ENCODE results near the gene TMCC1. TPM values are rescaled to one million over a fixed set of nuclear protein-coding genes. Genes with fewer than 3 reads are reported as not detected.

The TMCC1 gene
- total and polyA plus RNA-seq, 7 donors = 10.3 to 35.2 (median 27.6) TPM

DNA sequence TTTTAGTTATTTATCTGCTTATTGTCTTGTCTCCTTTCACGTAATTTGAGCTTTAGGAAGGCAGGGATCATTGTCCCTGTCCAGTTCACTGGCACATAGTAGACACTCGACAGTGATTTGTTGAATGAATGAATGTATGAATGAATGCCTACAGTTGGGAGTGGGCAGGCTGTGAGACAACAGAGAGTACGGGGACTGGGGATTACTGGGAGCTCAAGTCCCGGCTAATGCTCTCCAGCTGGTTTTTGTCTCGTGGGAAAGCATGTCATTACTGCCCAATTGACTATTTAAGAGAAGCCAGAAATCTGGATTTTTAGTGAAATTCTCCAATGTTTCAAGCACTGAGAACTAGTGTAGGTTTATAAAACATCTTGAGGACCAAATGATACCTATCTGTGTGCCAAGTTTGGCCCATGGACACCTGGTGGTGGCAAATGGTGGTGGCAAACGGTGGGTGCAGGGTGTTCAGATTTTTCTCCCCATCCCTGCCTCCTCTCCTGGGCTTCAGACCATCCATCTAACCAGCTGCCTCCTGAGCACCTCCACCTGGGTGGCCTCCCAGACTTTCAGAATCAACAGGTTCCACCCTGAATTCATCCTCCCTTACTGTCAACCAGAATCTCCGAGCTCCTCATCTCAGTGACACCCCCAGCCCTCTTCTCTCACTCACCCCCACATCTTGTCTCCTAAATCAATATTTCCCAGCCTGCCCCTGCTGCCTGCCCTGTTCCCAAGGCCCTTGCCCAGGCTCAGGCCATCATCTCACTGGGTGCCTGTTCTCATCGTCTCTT lies 44.8 kb upstream of the TMCC1 start:
- intact Hi-C loops (cut with DNase I) = no loop called here
- peak; percentile 45 for DNase-seq

DNA sequence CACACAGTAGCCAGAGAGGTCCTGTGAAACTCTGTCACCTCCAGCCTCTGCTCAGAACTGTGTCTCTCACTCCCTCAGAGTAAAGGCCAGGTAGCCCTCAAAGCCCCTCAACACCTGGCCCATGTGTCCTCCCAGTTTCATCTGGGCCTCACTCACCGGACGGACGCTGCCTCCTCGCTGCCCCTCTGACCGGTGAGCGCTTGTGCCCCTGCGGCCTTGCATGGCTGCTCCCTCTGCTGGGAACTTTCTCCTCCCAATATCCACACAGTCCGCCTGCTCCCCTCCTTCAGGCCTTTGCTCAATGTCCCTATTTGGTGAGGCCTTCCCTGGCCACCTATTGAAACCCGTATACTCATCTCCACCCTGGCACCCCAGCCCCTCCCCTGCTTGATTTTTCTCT lies 44.2 kb upstream of the TMCC1 start:
- Histone ChIP-seq H3K4me1 (no peaks in the 10 kb centered on the region), H3K27me3 (no peaks in the 10 kb centered on the region), H3K9me3 (no peaks in the 10 kb centered on the region), H3K36me3 (no peaks in the 10 kb centered on the region), H3K27ac (no peak overlapping the region), H3K4me3 (no peak overlapping the region)
- DNase-seq = no peak
- TF ChIP-seq EP300 (IDR thresholded peaks at IDR 0.05) (no peak), POLR2AphosphoS5 (IDR thresholded peaks at IDR 0.05) (no peak), POLR2A (IDR thresholded peaks at IDR 0.05) (no peak)
- TF ChIP-seq, protein P1, sequence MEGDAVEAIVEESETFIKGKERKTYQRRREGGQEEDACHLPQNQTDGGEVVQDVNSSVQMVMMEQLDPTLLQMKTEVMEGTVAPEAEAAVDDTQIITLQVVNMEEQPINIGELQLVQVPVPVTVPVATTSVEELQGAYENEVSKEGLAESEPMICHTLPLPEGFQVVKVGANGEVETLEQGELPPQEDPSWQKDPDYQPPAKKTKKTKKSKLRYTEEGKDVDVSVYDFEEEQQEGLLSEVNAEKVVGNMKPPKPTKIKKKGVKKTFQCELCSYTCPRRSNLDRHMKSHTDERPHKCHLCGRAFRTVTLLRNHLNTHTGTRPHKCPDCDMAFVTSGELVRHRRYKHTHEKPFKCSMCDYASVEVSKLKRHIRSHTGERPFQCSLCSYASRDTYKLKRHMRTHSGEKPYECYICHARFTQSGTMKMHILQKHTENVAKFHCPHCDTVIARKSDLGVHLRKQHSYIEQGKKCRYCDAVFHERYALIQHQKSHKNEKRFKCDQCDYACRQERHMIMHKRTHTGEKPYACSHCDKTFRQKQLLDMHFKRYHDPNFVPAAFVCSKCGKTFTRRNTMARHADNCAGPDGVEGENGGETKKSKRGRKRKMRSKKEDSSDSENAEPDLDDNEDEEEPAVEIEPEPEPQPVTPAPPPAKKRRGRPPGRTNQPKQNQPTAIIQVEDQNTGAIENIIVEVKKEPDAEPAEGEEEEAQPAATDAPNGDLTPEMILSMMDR (IDR thresholded peaks at IDR 0.05) = no peak
- intact Hi-C loops (cut with DNase I) = no loop called here
- WGBS, 2 donors = 94 to 95% methylated on average over 9 of the region's 9 CpGs

More for the DNA sequence above, 44.8 kb upstream of the TMCC1 start:
- TF ChIP-seq POLR2AphosphoS5 (IDR thresholded peaks at IDR 0.05) = no peak
- TF ChIP-seq EP300 (IDR thresholded peaks at IDR 0.05) = no peak
- no peak for TF ChIP-seq POLR2A (IDR thresholded peaks at IDR 0.05)
- TF ChIP-seq, protein P1 (IDR thresholded peaks at IDR 0.05) = no peak
- no peak overlapping the region for H3K27ac ChIP-seq
- 84 to 87% methylated on average over 8 of the region's 8 CpGs for WGBS, 2 donors
- H3K36me3 ChIP-seq = no peaks in the 10 kb centered on the region
- H3K4me3 ChIP-seq = no peak overlapping the region
- H3K9me3 ChIP-seq = no peaks in the 10 kb centered on the region
- H3K4me1 ChIP-seq = no peaks in the 10 kb centered on the region
- no peaks in the 10 kb centered on the region for H3K27me3 ChIP-seq

DNA sequence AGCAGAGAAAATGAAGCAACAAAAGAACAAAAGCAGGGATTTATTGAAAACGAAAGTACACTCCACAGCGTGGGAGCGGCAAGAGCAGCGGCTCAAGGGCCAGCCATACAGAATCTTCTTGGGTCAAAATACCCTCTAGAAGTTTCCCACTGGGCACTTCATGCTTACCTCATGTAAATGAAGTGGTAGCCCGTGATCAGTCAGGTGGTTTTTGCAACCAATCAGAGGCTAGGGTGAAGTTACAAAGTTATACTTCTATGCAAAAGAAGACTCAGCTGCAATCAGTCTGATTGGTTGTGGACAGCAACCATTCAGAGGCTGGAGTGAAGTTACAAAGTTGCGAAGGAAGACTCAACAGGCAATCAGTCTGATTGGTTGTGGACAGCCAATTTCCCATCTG lies 43.2 kb upstream of the TMCC1 start:
- H3K4me1 ChIP-seq = no peaks in the 10 kb centered on the region
- H3K9me3 ChIP-seq = no peaks in the 10 kb centered on the region
- peak overlapping the region in 3 of 4 donors; percentile 51 to 57 (median 55) for H3K27ac ChIP-seq
- no peak for TF ChIP-seq EP300 (IDR thresholded peaks at IDR 0.05)
- TF ChIP-seq, protein P1 (IDR thresholded peaks at IDR 0.05) = no peak
- no peak for TF ChIP-seq POLR2AphosphoS5 (IDR thresholded peaks at IDR 0.05)
- no peak for TF ChIP-seq POLR2A (IDR thresholded peaks at IDR 0.05)
- peak; percentile 62 for DNase-seq
- 8 to 35% methylated on average over 6 of the region's 6 CpGs for WGBS, 2 donors
- H3K4me3 ChIP-seq = peak overlapping the region; percentile 1 to 38 (median 35)
- no peaks in the 10 kb centered on the region for H3K36me3 ChIP-seq
- H3K27me3 ChIP-seq = no peaks in the 10 kb centered on the region
- intact Hi-C loops (cut with DNase I) = no loop called here

DNA sequence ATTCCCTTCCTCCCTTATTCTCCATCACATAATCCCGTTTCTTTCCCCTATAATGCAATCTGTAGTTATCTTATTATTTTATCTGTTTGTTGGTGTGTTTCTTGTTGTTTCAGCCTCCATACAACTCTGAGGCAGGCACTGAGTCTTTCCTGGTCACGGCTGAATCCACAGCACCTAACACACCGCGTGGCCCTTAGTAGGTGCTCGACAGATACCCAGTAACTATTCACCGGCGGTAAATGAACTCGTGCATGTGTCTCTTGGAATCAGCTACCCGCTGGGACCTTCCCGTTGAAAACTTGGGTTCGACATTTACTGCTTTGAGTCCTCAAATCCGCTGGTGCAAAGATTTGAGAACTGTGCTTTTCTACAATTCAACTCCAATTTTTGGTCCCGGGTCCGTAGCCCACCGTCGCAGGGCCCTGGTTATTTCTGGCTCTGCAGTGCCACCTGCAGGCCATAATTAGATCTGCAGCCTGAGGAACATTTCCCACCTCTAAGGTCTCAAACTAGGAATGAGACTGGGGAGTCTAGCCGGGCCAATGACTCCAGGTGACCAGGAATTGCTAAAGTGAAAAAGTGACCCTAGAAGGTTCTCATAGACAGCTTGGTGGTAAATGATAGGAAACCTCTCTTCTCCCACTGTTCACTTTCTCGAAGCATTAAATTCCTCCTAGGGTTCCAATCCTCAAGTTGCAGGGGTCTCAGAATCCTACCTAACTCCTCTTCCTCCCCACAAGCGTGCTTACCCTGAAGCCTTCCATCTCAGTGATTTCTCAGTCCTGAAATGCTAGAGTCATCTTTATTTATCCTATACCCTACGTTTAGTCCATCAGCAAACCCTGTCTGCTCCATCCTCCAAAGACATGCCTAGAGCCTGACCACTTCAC lies 41.0 kb upstream of the TMCC1 start:
- H3K4me1 ChIP-seq = no peaks in the 10 kb centered on the region
- no peaks in the 10 kb centered on the region for H3K36me3 ChIP-seq
- WGBS, 2 donors = 23 to 37% methylated on average over 20 of the region's 20 CpGs
- H3K27me3 ChIP-seq = no peaks in the 10 kb centered on the region
- H3K27ac ChIP-seq = no peak overlapping the region
- intact Hi-C loops (cut with DNase I) = loop anchor here (1.0 to 5.0 kb wide), 4 partner anchors 107 to 444 kb away; no protein-coding TSS in a partner anchor
- no peak for TF ChIP-seq POLR2A (IDR thresholded peaks at IDR 0.05)
- TF ChIP-seq, protein P1 (IDR thresholded peaks at IDR 0.05) = peak; percentile 60 to 96 (median 86)
- no peaks in the 10 kb centered on the region for H3K9me3 ChIP-seq
- peak overlapping the region in 2 of 4 donors; percentile 2 to 8 for H3K4me3 ChIP-seq
- DNase-seq = peak; percentile 57
